GM19395 (cell line): ENCODE measurements around the gene PFN3.
"Not testable (repeated sequence)": the region's sequence is repeated elsewhere in the genome, so short reads cannot be mapped to it uniquely, and the experiment has no call there.

Experiments
- ATAC-seq: cut with Tn5 transposase; IDR thresholded peaks from one replicate; pipeline ENCODE4 v1.9.1; 2021; ENCODE audit warnings: mild to moderate bottlenecking, moderate library complexity; ENCODE audit not compliant: unreplicated experiment

PFN3 gene

DNA sequence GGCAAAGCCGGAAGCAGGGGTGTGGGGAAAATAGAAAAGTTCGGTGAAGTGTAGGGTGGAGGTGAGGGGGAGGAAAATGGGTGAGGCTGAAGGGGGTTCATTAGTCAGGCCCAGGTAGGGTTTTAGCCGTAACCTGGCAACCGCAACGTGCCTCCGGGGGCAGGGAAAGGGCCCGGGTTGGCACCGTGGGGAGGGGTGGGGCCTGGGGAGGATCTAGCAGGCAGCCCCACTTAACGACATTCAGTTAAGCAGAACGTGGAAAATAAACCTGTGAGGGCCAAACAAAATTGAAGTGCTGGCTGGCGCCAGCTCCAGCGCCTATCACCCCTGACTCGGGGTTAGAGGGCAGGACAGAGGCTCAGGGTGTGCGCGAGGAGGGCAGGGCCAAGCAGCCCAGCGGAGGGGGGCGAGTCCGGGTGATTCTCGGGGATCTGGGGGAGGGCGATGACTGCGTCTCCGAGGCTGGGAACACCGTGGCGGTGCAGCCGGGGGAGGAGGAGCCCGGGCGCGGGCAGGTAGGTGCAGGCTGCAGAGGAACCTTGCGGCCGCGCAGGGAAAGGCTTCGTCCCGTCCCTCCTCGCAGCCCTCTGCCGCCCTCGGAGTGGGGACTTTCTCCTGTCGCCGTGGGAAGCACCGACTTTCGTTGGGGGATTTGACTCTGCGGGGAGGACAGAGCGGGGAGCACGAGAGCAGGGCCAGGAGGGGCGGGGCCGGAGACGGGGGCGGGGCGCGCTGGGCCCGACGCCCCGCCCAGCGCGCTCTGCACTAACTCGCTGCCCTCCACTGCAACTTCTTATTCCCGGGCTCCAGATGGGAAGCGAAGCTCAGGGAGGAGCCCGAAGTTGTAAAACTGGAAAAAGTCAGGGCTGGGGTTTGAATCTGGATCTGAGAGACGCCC is 37.6 kb downstream of the PFN3 start:
- peak; percentile 28 for ATAC-seq

DNA sequence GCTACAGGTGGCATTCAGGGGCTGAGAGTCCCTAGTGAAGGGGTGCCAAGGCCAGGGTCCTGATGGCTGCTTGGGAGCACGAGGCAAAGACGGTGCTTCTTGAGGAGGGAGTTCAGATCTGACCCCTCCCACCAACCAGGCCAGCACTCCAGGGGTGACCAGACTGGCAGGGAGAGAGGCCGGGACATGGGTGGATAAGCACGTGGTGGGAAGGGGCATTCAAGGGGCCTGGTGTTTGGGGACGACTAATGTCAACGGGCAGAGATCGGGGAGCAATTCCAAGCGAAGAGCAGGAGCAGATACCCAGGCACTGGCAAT is 38.2 kb downstream of the PFN3 start:
- ATAC-seq = no peak

DNA sequence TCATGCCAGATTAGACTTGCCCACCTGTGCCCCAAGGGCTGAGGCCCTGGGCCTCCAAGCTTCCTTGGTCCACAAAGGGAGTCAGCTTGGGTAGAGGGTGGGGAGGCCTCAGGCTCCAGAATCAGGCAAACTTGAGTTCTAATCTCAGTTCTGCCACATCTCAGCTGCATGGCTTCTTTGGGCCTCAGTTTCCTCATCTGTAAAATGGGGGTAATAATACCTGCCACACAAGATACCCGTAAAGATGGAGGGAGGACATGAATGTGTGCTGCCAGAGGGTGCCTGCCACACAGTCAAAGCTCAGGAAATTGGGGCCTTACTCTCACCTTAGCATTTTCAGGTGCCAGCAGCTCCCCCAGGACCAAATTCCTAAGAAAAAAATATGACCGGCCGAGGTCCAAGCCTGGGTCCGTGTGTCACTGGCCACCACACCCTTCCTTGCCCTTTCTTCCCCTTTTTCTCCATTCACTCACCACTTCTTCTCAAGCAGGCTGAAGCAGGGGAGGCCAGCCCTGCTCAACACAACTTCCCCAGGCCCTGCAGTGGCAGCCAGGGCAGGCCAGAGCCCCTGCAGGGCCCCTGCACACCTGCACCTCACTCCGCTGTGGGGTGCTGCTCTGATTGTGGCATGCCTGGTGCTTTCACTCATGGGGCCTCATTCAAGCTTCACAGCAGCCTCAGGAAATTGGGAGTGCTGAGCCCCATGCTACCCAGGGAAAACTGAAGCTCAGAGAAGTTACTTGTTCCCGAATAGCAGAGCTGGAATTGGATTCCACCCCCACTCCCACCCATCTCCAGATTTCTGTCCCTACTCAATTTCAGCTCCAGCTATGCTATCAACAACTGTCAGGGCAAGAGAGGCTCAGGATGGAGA is 38.8 kb downstream of the PFN3 start:
- ATAC-seq = no peak

DNA sequence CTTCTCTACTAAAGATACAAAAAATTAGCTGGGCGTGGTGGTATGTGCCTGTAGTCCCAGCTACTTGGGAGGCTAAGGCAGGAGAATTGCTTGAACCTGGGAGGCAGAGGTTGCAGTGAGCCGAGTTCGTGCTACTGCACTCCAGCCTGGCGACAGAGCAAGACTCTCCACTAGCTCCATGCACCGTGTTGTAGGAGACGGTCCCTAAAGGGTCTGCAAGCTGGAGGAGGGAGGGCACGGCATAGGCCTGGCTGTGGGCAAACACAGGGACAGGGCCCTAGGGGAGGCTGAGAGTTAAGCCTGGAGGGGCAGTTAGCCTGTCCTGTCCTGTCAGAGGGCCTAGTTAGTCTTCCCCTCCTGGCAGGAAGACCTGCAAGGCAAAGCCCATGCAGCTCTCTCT is 39.7 kb downstream of the PFN3 start:
- ATAC-seq = not testable (repeated sequence)

DNA sequence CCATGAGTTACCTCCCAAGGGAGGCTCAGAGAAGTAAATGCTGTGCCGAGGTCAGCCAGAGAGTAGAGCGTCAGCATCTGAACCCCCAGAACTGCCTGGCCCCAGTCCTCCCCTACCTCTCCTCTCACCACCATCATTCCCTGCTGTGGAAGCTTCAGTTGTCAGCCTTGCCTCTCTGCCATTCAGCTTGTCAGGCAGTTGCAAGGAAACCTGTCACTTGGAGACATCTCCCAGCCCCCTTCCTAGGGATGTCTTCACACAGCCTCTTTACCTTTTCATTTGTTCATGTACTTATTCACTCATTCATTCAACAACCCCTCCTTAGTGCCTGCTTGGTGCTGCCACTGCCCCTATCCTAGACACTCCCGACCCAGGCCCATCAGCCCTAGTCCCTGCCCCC is 40.6 kb downstream of the PFN3 start:
- no peak for ATAC-seq

DNA sequence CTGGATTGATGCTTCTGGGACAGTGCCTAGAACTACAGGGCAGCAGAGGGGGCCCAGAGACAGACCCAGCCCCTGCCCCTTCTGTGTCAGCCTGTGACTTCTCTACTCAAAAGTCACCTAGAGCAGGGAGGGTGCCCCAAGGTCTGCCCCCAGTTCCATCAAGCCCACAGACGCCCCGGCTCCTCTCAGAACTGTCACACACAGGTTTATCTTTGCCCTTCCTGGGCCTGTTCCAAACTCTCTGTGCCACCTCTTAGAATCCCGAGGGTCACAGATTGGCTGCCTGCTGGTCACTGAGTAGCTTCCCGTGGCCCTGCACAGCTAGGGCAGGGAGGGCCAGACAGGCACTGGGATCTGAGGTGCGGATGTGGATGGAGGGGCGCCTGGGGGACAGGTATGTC is 41.0 kb downstream of the PFN3 start:
- ATAC-seq = no peak

DNA sequence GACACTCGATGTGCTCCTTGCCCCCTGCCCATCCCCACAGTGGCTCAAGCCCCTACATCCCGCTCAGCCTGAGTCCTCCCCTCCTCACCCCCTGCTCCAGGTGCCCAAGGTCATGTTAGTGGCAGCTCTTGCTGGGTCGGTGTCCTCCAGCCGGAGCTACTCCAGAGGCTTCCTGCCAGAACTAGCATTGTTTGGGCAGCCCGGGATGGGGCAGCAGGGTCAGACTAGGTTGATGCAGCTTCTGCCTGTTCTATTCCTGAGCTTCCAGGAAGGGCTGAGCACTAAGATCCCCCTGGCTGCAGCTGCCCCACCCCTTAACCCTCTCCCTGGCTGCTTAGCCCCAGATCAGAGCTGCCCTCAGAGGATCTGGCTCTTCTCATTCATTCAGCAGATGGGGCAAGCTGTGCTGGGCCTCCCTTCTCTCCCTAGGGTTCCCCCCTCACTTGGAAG is 42.1 kb downstream of the PFN3 start:
- ATAC-seq = no peak

DNA sequence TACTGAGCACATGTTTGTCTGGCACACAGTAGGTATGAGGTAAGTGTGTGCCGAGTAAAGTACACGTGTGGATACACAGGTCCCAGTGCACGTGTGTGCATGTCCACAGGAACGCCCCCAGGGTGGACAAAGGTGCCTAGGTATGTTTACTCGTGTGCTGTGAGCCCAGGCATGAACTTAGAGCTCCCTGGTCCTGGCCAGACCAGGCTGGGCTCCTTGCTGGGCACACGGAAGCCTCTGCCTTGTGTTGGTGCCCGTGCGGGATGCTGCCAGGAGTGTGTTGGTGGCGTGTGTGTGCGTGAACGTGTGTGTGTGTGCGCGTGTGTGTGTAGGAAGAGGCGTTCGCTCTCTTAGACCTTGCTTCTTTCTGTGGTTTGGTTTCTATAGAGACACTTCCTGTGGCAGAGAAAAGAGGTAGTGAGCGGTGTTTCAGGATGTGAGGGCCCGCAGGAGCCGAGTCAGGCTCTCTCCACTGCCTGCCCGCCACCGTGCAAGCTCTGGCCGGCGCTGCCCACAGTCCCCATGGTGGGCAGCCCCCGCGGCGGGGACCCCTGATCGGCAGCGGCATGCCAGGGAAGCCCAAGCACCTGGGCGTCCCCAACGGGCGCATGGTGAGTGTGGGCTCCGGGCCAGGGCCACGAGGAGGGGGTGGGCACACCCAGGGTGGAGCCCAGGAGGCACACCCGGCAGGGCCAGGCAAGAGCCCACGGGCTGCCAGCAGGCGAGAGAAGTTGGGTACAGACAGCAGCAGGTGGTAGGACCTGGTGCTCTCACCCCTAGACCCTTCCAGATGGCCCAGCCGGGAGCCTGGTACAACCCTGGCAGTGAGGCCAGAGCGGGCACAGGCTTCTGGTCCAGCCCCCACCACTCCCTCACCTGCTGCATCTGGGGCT is 42.8 kb downstream of the PFN3 start, which contains the start of gene RGS14:
Gene RGS14, plus strand, starts transcription at position 466 of the 893 bp plus-strand sequence. Its CDS starts 101 bp downstream, at position 567.
- peak; percentile 89 for ATAC-seq

DNA sequence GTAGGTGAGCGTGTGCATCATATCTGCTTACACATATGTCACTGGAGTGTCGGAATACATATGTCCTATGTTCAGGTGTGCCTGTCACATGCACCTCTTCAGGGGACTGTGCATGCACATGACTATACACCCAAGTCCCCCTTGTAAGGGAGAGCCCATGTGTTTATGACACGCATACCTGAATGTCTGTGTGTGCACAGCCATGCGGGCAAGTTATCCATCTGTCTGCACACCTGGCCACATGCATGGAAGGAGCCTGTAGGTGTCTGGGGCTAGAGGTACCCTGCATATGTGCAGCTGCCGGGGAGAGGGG is 43.4 kb downstream of the PFN3 start:
- ATAC-seq = no peak

DNA sequence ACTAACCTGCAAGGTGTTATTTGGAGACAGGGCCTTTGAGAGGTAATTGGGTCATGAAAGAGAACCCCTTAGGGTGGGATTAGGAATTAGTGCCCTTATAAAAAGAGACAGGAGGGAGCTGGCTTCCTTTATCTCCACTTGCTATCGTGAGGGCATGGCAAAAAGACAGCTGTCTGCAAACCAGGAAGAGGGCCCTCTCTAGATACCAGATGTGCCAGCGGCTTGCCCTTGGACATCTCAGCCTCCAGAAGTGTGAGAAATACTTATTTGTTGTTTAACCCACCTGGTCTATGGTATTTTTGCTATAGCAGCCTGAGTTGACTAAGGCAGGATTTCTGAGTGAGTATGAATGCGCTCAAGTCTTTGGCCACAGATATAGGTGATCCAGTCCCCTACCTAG is 43.7 kb downstream of the PFN3 start:
- no peak for ATAC-seq

DNA sequence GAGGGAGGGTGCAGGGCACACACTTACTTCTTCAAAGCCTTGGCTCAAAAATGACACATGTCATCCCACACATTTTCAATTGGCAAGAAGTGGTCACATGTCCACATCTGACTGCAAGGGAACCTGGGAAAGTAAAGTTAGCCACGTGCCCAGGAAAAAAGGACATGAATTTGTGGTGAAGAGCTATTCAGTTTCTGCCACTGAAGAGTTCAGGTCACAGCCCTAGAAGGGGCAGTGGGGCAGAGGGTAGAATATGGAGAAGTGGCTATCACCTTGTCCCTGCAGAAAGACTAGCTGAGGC is 44.6 kb downstream of the PFN3 start:
- ATAC-seq = no peak

DNA sequence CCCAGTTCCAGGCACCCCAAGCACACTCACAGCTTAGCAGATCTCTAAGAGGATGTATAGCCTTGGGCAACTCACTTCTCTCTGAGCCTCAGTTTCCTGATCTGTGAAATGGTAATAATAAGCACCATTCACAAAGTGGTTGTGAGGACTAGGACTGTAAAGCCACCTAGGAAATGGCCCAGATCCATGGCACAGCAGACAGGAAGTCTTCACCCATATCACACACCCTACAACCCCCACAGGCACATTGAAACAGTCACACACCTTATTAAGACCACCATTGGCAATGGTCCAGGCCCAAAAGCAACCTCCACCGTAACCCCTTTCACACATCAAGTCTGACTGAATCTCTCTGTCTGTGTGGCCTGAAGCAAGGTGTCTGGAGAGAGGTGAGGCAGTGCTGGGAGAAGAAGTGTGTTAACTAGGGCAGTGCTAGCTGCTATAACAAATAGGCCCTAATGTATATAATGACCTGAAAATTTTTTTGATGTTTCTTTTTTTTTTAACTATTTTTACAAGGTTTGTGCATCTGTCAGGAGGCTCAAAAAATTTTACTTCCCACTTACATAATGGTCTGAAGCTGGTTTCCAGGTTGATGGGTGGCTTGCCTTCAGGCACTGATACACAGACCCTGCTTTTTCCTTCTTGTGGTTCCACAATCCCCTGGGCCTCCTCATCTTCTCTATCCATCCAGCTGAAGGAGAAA is 45.1 kb downstream of the PFN3 start:
- ATAC-seq = no peak

DNA sequence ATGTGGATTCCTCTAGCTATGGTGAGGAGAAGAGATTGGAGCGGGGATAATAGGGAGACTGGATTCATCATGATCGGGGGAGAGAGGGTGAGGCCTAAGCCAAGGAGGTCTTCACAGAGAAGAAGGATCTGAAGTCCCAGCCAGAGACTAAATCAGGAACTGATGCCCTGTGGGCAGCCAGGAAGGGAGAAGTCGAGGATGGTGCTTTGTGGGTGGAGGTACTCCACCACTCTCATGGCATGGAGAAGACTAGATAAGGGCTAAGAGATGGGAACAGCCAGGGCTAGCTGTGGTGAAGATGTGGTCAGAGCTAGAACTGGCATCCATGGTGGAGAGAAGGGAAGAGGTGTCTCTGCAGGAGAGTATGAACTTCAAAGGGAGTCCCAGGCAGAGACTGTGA is 45.8 kb downstream of the PFN3 start:
- no peak for ATAC-seq

DNA sequence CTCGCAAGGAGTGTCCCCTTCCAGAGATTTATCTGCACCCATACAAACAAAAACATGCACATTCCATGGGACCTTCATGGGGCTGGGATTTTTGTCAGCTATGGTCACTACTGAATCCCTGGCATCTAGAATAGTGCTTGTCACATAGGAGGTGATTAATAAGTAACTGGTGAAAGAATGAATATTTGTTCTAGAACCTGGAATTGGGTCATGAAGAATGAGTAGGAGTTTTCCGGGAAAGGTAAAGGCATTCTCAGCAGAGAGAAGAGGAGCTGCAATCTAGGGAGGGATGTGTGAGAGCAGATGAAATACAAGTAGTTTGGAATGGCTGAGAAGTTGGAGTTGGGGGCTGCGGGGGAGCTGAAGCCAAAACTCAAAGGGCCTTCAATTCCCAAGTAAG is 46.2 kb downstream of the PFN3 start:
- ATAC-seq = no peak

DNA sequence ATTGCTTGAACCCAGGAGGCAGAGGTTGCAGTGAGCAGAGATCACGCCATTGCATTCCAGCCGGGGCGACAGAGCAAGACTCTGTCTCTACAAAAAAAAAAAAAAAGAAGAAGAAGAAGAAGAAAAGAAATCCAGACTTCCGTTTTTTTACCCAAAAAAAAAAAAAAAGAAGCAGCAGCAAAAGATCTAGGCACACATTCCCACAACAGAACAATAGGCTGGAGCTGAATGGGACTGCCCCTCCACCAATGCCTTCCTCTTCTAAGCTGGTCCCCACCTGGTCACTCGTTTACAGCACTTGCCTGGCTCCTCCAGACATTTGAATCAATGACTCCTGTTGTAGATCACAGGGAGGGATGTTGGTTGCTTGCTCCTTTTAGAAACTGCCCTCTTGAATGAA is 47.4 kb downstream of the PFN3 start:
- no peak for ATAC-seq

DNA sequence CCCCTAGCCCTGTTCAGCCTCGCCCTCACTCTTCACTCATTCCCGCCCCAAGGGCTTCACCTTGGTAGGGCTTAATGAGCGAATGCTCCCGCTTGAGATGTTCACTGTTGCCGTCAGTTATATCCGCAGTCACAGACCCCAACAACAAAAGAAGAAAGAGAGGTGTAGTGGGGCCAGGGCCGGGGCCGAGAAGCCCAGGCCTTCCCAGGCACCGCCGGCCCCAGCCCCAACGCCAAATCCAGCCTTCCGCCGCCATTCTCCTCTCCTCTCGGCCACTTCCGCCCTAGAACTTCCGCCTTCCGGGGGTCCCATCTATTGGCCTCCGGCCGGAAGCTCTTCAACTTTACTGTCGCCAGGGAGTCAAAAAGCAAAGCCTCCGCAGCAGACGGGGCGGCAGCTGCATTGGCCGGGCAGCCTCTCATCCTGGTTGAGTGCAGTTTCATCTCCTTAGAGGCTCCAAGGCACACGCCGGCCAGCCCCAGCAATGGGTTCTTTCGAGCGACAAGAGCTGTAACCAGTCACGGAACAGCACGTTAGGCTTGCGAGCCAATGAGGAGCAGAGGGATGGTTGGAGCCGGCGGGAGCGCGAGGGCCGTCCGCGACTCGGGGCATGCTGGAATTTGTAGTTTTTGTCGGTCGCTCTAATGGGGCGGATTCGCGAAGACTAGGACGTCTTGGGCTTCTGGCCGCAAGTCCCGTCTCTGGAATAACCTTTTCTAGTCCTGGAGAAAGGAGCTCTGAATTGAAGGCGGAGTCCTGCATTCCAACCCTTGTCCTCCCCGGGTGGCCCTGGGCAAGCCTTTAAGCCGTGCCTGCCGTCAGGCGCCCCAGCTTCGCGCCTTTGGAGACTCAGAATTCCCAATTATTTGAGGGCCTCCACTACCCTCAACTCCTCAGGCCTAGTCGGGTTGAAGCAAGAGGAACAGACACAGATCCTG is 48.8 kb downstream of the PFN3 start, which contains the start of gene LMAN2:
Gene LMAN2, minus strand, starts transcription at position 277 of the 938 bp plus-strand sequence. Its CDS starts 21 bp downstream, at position 256.
- peak; percentile 97 for ATAC-seq

DNA sequence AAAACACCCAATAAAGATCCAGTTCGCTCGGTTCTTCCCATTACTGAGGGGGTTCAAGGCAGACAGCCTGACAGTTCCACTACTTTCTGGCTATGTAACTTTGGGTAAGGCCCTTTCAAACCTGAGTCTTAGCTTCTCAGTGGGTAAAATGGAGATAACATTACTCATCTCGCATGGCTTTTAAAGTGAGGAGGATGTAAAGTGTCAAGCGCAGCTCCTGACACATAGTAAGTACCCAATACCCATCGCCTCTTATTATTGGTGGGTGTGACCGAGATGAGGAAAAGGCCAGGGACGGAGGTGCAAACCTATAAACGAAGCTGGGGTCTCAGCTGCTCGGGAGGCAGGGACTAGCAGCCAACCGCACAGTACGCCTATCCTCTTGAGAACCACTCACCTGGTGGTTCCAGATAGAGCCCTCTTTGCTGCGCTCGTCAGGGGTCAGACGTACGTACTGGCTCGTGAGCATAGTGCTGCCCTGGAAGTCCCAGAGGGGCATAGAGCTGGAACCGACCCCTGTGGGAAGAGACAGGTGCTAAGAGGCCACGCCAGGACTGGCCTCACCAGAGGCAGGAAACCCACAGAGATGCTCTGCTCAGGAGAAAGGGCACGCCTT is 49.6 kb downstream of the PFN3 start:
- ATAC-seq = peak; percentile 13
